HepG2 (cell line): ENCODE data around the gene TP73. TPM values are rescaled to one million over a fixed set of nuclear protein-coding genes. Genes with fewer than 3 reads are reported as not detected.

Source experiments
- CHCHD3 ChIP-seq: sonication (generic); formaldehyde crosslinking; IDR thresholded peaks from 2 replicates; pipeline ENCODE4 v1.8.0; 2022; ENCODE audit warnings: mild to moderate bottlenecking, missing genetic modification reagents, moderate library complexity
- CREB3 ChIP-seq: sonication (generic); formaldehyde crosslinking; IDR thresholded peaks from 2 replicates; pipeline ENCODE4 v1.5.0; 2020; ENCODE audit warnings: missing genetic modification reagents
- HOXA3 ChIP-seq: sonication (generic); formaldehyde crosslinking; IDR thresholded peaks from 2 replicates; pipeline ENCODE4 v1.5.0; 2020; ENCODE audit warnings: missing genetic modification reagents
- IKZF1 ChIP-seq: fragments of 450-650 bp; IDR thresholded peaks from 2 replicates; pipeline ENCODE4 v1.7.1; 2016
- IKZF4 ChIP-seq: sonication (generic); formaldehyde crosslinking; IDR thresholded peaks from 2 replicates; pipeline ENCODE4 v1.5.1; 2020; ENCODE audit warnings: borderline replicate concordance, mild to moderate bottlenecking, low read depth, missing genetic modification reagents; ENCODE audit errors: not compliant biosample characterization
- KDM5B ChIP-seq: sonication (generic); formaldehyde crosslinking; IDR thresholded peaks from 2 replicates; pipeline ENCODE4 v1.4.0; 2020; ENCODE audit warnings: missing genetic modification reagents, mild to moderate bottlenecking, borderline replicate concordance
- MZF1 ChIP-seq: sonication (generic); formaldehyde crosslinking; IDR thresholded peaks from 2 replicates; pipeline ENCODE4 v1.8.1; 2023; ENCODE audit warnings: mild to moderate bottlenecking, missing genetic modification reagents, borderline replicate concordance
- PHF20 ChIP-seq: sonication (generic); formaldehyde crosslinking; IDR thresholded peaks from 2 replicates; pipeline ENCODE4 v1.5.0; 2020; ENCODE audit warnings: mild to moderate bottlenecking, missing genetic modification reagents
- SALL2 ChIP-seq: sonication (generic); formaldehyde crosslinking; IDR thresholded peaks from 2 replicates; pipeline ENCODE4 v1.8.1; 2023; ENCODE audit warnings: mild to moderate bottlenecking, missing genetic modification reagents, inconsistent platforms
- SNAI1 ChIP-seq: sonication (generic); formaldehyde crosslinking; IDR thresholded peaks from 2 replicates; pipeline ENCODE4 v1.5.0; 2020; ENCODE audit warnings: mild to moderate bottlenecking, missing genetic modification reagents, borderline replicate concordance
- SNAPC2 ChIP-seq: sonication (generic); formaldehyde crosslinking; IDR thresholded peaks from 2 replicates; pipeline ENCODE4 v1.8.1; 2022; ENCODE audit warnings: mild to moderate bottlenecking, missing genetic modification reagents
- TERF1 ChIP-seq: sonication (generic); formaldehyde crosslinking; IDR thresholded peaks from 2 replicates; pipeline ENCODE4 v1.8.0; 2022; ENCODE audit warnings: mild to moderate bottlenecking, missing genetic modification reagents, moderate library complexity
- ZBTB8A ChIP-seq: sonication (generic); formaldehyde crosslinking; IDR thresholded peaks from 2 replicates; pipeline ENCODE4 v1.4.0; 2020; ENCODE audit warnings: mild to moderate bottlenecking, low read depth, missing genetic modification reagents, borderline replicate concordance
- ZNF235 ChIP-seq: sonication (generic); formaldehyde crosslinking; IDR thresholded peaks from 2 replicates; pipeline ENCODE4 v1.8.1; 2023; ENCODE audit warnings: mild to moderate bottlenecking, missing genetic modification reagents, borderline replicate concordance
- ZNF274 ChIP-seq: sonication (generic); formaldehyde crosslinking; IDR thresholded peaks from 2 replicates; pipeline ENCODE4 v1.5.1; 2020; ENCODE audit warnings: mild to moderate bottlenecking, missing genetic modification reagents
- ZNF576 ChIP-seq: sonication (generic); formaldehyde crosslinking; IDR thresholded peaks from 2 replicates; pipeline ENCODE4 v1.4.0; 2020; ENCODE audit warnings: mild to moderate bottlenecking, missing genetic modification reagents
- ZNF792 ChIP-seq: IDR thresholded peaks from 2 replicates; pipeline ENCODE4 v1.6.1; 2016
- ZSCAN12 ChIP-seq: sonication (generic); formaldehyde crosslinking; IDR thresholded peaks from 2 replicates; pipeline ENCODE4 v1.9.0; 2021; ENCODE audit warnings: mild to moderate bottlenecking, missing genetic modification reagents
- ZSCAN5A ChIP-seq: sonication (generic); formaldehyde crosslinking; IDR thresholded peaks from 2 replicates; pipeline ENCODE4 v1.8.0; 2022; ENCODE audit warnings: mild to moderate bottlenecking, missing genetic modification reagents, borderline replicate concordance
- polyA plus RNA-seq, 8 experiments: library from polyadenylated mRNA; depleted of rRNA in 3 of 8; stranded (reverse) in 7 of 8; unstranded in 1 of 8; fragments of >200 nt; fragmentation: Illumina TruSeq in 4 of 8; extraction: Trizol in 4 of 8; gene quantifications; 2 replicates each; pipeline versions ENCODE4 v1.2.1 to v1.2.3, GENCODE V29; 2011 to 2016; ENCODE audit warnings: low read depth in 4 of 8, missing spikeins in 1 of 8, mixed read lengths in 1 of 8; ENCODE audit not compliant: insufficient read depth in 1 of 8
- total RNA-seq, 5 experiments: library from RNA; depleted of rRNA; stranded (reverse); fragments of >200 nt; fragmentation: Illumina TruSeq; extraction: Trizol; gene quantifications; 2 replicates each; pipeline ENCODE4 v1.2.3, GENCODE V29; 2016; ENCODE audit warnings: low read depth in 1 of 5
- TF ChIP-seq, protein P1 (sequence below): sonication (generic); formaldehyde crosslinking; IDR thresholded peaks from 2 replicates; pipeline ENCODE4 v1.8.1; 2023; ENCODE audit warnings: mild to moderate bottlenecking, moderate library complexity, missing genetic modification reagents
- TF ChIP-seq, protein P2 (sequence below): IDR thresholded peaks from 2 replicates; pipeline ENCODE4 v1.6.1; 2018; ENCODE audit warnings: missing genetic modification reagents, mild to moderate bottlenecking, missing compliant biosample characterization

The TP73 gene
- total and polyA plus RNA-seq, 2 of the 13 experiments (the other 11 are each of a cell fraction or from before 2014, with no cell fraction given), result 0.49 to 1.1 TPM

DNA sequence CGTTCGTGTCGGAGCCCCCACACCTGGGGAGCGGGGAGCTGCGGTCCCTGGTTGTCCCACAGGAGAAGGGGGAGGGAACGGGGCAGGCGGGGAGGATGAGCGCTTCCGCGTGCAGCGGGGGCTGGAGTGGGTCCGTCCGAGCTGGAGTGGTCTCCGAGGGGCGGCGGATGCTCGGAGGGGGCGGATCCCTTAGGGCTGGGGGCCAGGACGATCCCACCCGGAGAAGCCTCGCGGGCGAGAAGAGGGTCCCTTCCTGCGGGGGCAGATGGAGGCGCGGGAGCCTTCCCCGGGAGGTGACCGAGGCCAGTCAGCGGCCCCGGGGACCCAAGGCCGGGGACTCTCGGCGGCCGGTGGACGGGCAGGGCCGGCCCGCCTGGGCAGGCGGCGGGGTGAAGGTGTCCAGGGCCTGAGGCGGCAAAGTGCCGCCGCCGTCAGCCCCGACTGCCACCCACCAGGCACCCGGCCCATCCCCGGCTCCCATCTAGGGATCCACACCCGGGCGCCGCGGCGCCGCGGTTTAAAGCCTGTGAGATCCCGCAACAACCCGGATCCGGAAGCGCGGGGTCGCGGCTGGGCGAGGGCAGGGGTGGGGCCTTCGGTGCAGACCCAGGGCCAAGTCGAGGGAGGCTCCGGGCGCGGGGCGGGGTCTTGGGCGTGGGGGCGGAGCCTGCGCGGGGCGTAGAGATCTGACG lies 94.7 kb downstream of the TP73 start (continued):
- TF ChIP-seq, protein P1, sequence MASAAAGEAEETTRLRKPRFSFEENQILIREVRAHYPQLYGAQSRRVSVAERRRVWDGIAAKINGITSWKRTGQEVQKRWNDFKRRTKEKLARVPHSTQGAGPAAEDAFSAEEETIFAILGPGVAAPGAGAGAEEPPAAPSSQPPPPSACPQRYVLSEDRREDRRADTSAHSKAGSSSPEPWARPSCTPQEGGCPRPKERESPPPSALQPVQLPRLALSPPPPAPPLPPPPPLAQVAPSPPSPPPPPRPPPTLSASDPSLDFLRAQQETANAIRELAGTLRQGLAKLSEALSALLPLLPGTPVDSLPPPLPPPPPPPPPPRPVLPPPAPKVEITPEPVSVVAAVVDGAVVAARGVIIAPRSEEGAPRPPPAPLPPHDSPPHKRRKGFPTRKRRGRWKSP (CRISPR knock-in tag), result no peak
- TF ChIP-seq ZNF792 (CRISPR knock-in tag) (no peak), CHCHD3 (CRISPR knock-in tag) (no peak), IKZF1 (no peak), HOXA3 (CRISPR knock-in tag) (peak; percentile 31; the same call in 1 of the 2 replicates), ZNF235 (CRISPR knock-in tag) (no peak), CREB3 (CRISPR knock-in tag) (no peak), TERF1 (no peak), ZSCAN5A (no peak), IKZF4 (no peak), SNAI1 (CRISPR knock-in tag) (no peak), SNAPC2 (CRISPR knock-in tag) (no peak), ZNF576 (CRISPR knock-in tag) (no peak), MZF1 (CRISPR knock-in tag) (no peak), ZSCAN12 (CRISPR knock-in tag) (no peak; the same call in 1 of the 2 replicates), SALL2 (no peak), ZNF274 (no peak), ZBTB8A (CRISPR knock-in tag) (no peak), KDM5B (CRISPR knock-in tag) (no peak; the same call in 1 of the 2 replicates), PHF20 (CRISPR knock-in tag) (peak; percentile 84)
- TF ChIP-seq, protein P2, sequence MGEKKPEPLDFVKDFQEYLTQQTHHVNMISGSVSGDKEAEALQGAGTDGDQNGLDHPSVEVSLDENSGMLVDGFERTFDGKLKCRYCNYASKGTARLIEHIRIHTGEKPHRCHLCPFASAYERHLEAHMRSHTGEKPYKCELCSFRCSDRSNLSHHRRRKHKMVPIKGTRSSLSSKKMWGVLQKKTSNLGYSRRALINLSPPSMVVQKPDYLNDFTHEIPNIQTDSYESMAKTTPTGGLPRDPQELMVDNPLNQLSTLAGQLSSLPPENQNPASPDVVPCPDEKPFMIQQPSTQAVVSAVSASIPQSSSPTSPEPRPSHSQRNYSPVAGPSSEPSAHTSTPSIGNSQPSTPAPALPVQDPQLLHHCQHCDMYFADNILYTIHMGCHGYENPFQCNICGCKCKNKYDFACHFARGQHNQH (CRISPR knock-in tag), result no peak
